OCI-LY1 (cell line): ENCODE results near the gene ZNF554.

Source experiments
- H2AFZ ChIP-seq: fragments of 200-600 bp; sonication (generic), shearing (Covaris generic); 2 replicates; pipeline ENCODE4 v1.6.0; 2014; ENCODE audit warnings: antibody characterized with exemption, mild to moderate bottlenecking, low read length
- H3F3A ChIP-seq: fragments of 200-600 bp; sonication (generic), shearing (Covaris generic); 2 replicates; pipeline ENCODE4 v1.6.0; 2014; ENCODE audit warnings: mild to moderate bottlenecking, antibody characterized with exemption, low read length, moderate library complexity; ENCODE audit not compliant: insufficient read depth
- H3K27ac ChIP-seq: fragments of 200-600 bp; sonication (generic); 2 replicates; pipeline ENCODE4 v1.5.1; 2014; ENCODE audit warnings: low read length, mixed run types, mild to moderate bottlenecking, low read depth; ENCODE audit not compliant: poor library complexity, severe bottlenecking
- H3K27me3 ChIP-seq: fragments of 200-600 bp; sonication (generic); 2 replicates; pipeline ENCODE4 v1.6.0; 2014; ENCODE audit warnings: antibody characterized with exemption, mild to moderate bottlenecking, low read length, moderate library complexity; ENCODE audit not compliant: insufficient read depth
- H3K36me3 ChIP-seq: fragments of 200-600 bp; sonication (generic); 2 replicates; pipeline ENCODE4 v1.6.1; 2014; ENCODE audit warnings: mild to moderate bottlenecking, antibody characterized with exemption, low read length, moderate library complexity, mixed read lengths; ENCODE audit not compliant: insufficient read depth
- H3K4me1 ChIP-seq: fragments of 200-600 bp; sonication (generic); 2 replicates; pipeline ENCODE4 v1.5.1; 2014; ENCODE audit warnings: mild to moderate bottlenecking, low read length, moderate library complexity; ENCODE audit not compliant: insufficient read depth, severe bottlenecking
- H3K4me2 ChIP-seq: fragments of 200-600 bp; sonication (generic), shearing (Covaris generic); 2 replicates; pipeline ENCODE4 v1.6.1; 2014; ENCODE audit warnings: low read length
- H3K4me3 ChIP-seq: fragments of 200-600 bp; sonication (generic); 2 replicates; pipeline ENCODE4 v1.5.1; 2014; ENCODE audit warnings: low read length, low read depth, mild to moderate bottlenecking, mixed read lengths; ENCODE audit not compliant: poor library complexity, severe bottlenecking
- H3K79me2 ChIP-seq: fragments of 200-600 bp; shearing (Covaris generic); 2 replicates; pipeline ENCODE4 v1.6.1; 2016; ENCODE audit warnings: mixed run types, low read length, mixed read lengths; ENCODE audit not compliant: insufficient read depth
- H3K9ac ChIP-seq: fragments of 200-600 bp; sonication (generic), shearing (Covaris generic); 2 replicates; pipeline ENCODE4 v1.6.1; 2014; ENCODE audit warnings: mild to moderate bottlenecking, low read length, mixed read lengths
- H3K9me2 ChIP-seq: fragments of 200-600 bp; sonication (generic), shearing (Covaris generic); 2 replicates; pipeline ENCODE4 v1.6.1; 2014; ENCODE audit warnings: low read depth, mild to moderate bottlenecking, low read length, mixed read lengths
- H3K9me3 ChIP-seq: fragments of 200-600 bp; shearing (Covaris generic); 2 replicates; pipeline ENCODE4 v1.6.1; 2014; ENCODE audit warnings: low read length, mixed read lengths
- H4K20me1 ChIP-seq: fragments of 200-600 bp; sonication (generic), shearing (Covaris generic); 2 replicates; pipeline ENCODE4 v1.6.0; 2016; ENCODE audit warnings: mild to moderate bottlenecking, low read length; ENCODE audit not compliant: insufficient read depth
- EZH2 ChIP-seq: fragments of 200-600 bp; sonication (generic), shearing (Covaris generic); IDR thresholded peaks from 2 replicates; pipeline ENCODE4 v1.8.0; 2017; ENCODE audit warnings: borderline replicate concordance, mixed run types, mild to moderate bottlenecking, antibody characterized with exemption, low read length, moderate library complexity, mixed read lengths
- TF ChIP-seq, protein P1 (sequence below): fragments of 200-600 bp; sonication (generic), shearing (Covaris generic); IDR thresholded peaks from 2 replicates; pipeline ENCODE4 v1.5.1; 2017; ENCODE audit warnings: mild to moderate bottlenecking, antibody characterized with exemption, low read length, moderate library complexity, mixed read lengths

ZNF554 gene

DNA sequence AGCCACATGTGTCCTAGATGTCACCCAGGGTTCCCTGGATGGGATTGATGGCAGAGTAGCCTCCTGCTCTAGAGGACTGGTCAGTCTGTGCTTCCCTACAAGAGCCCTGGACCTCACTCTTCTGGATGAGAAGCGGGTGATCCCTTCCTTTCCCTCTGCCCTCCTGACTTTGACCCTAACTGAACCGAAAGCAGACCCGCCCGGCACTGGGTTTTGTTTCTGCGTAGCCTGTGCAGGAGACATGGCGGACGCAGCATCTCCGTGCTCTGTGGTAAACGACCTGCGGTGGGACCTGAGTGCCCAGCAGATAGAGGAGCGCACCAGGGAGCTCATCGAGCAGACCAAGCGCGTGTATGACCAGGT lies 29.5 kb upstream of the ZNF554 start:
- Histone ChIP-seq H3K9ac (no peak overlapping the region), H3K79me2 (peaks cover 23% of the 10 kb centered on the region), H3K4me3 (no peak overlapping the region), H3K27me3 (no peaks in the 10 kb centered on the region), H3K9me2 (no peaks in the 10 kb centered on the region), H3K4me1 (peaks cover 30% of the 10 kb centered on the region), H2AFZ (no peak overlapping the region), H3K36me3 (peaks cover 69% of the 10 kb centered on the region), H3F3A (no peaks in the 10 kb centered on the region), H4K20me1 (no peaks in the 10 kb centered on the region), H3K4me2 (no peak overlapping the region), H3K9me3 (no peaks in the 10 kb centered on the region), H3K27ac (no peak overlapping the region)
- no peak for TF ChIP-seq EZH2
- TF ChIP-seq, protein P1, sequence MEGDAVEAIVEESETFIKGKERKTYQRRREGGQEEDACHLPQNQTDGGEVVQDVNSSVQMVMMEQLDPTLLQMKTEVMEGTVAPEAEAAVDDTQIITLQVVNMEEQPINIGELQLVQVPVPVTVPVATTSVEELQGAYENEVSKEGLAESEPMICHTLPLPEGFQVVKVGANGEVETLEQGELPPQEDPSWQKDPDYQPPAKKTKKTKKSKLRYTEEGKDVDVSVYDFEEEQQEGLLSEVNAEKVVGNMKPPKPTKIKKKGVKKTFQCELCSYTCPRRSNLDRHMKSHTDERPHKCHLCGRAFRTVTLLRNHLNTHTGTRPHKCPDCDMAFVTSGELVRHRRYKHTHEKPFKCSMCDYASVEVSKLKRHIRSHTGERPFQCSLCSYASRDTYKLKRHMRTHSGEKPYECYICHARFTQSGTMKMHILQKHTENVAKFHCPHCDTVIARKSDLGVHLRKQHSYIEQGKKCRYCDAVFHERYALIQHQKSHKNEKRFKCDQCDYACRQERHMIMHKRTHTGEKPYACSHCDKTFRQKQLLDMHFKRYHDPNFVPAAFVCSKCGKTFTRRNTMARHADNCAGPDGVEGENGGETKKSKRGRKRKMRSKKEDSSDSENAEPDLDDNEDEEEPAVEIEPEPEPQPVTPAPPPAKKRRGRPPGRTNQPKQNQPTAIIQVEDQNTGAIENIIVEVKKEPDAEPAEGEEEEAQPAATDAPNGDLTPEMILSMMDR = no peak

DNA sequence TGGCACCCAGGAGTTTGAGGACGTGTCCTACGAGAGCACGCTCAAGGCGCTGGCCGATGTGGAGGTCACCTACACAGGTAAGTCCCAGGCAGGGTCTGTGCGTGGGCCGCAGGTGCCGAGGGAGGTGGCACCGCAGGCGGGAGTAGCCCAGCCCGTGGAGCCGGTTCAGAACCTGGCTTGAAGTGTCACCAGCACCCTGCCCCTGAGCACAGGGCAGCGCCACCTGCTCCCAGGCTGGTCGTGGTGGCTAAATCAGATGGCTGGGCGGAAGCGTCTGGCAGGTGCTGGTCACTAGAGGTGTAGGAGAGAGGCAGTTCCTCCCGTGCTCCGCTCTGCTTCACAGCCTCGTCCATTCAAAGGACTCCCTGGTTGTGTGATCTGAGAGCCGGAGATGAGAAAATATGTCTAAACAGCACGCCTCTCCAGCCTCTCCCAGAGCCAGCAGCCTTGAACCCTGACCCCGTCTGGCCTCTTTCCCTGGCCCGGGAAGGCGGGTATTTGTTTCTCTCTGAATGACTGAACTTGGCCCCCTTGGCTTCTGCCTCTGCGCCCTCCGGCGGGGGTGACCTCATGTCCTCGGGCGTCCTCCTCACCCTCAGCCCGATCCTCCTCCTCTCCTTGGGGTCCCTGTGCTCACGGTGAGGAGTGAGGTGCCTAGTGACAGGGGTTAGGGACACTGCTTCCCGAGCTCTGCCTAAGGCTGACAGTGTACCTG lies 29.0 kb upstream of the ZNF554 start:
- H3K27ac ChIP-seq = no peak overlapping the region
- H4K20me1 ChIP-seq = no peaks in the 10 kb centered on the region
- H3K9me3 ChIP-seq = no peaks in the 10 kb centered on the region
- no peak overlapping the region for H3K4me3 ChIP-seq
- no peaks in the 10 kb centered on the region for H3K27me3 ChIP-seq
- no peak overlapping the region for H2AFZ ChIP-seq
- H3K4me2 ChIP-seq = no peak overlapping the region
- H3K9me2 ChIP-seq = no peaks in the 10 kb centered on the region
- H3K9ac ChIP-seq = no peak overlapping the region
- H3K4me1 ChIP-seq = peaks cover 30% of the 10 kb centered on the region
- H3K79me2 ChIP-seq = peaks cover 21% of the 10 kb centered on the region
- no peak for TF ChIP-seq EZH2
- TF ChIP-seq, protein P1 = no peak
- no peaks in the 10 kb centered on the region for H3F3A ChIP-seq
- peaks cover 75% of the 10 kb centered on the region for H3K36me3 ChIP-seq

DNA sequence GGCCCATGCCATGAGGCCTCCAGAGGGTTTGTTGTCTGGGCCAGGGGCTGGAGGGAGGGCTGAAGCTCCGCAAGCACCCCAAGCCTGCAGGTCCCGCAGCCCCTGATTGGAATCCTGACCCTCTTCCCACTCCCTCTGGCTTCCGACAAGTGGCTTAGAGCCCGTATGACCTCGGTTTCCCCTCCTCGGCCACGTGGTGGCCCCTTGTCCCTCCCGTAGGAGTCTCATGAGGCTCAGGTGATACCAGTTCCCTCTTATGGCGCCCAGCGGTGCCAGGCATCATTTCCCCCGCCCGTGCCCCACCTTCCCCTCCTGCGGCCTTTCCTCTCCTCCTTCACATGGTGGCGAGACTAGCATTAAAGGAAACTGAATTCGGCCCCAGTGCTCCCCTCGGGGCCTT lies 28.2 kb upstream of the ZNF554 start:
- peaks cover 14% of the 10 kb centered on the region for H3K79me2 ChIP-seq

More for the DNA sequence above, 28.2 kb upstream of the ZNF554 start:
- Histone ChIP-seq H3K27ac (no peak overlapping the region), H3K9me2 (no peaks in the 10 kb centered on the region), H2AFZ (no peak overlapping the region), H3K4me2 (no peak overlapping the region), H3K27me3 (no peaks in the 10 kb centered on the region), H3K4me3 (no peak overlapping the region), H3K9me3 (no peaks in the 10 kb centered on the region), H4K20me1 (no peaks in the 10 kb centered on the region), H3F3A (no peaks in the 10 kb centered on the region), H3K36me3 (peaks cover 82% of the 10 kb centered on the region), H3K4me1 (peaks cover 27% of the 10 kb centered on the region), H3K9ac (no peak overlapping the region)
- no peak for TF ChIP-seq EZH2
- TF ChIP-seq, protein P1 = no peak
